K562 (cell line): ENCODE results near the gene GPR176. TPM values are rescaled to one million over a fixed set of nuclear protein-coding genes. Genes with fewer than 3 reads are reported as not detected.

ENCODE experiments used
- ESRRB ChIP-seq: fragments of 250-450 bp; sonication (Bioruptor Pico); IDR thresholded peaks from 2 replicates; pipeline ENCODE4 v1.5.0; 2020; ENCODE audit warnings: mild to moderate bottlenecking, moderate library complexity, borderline replicate concordance
- polyA plus RNA-seq, 8 experiments: library from polyadenylated mRNA; depleted of rRNA in 4 of 8; stranded (reverse) in 5 of 8; unstranded in 3 of 8; fragments of >200 nt; fragmentation: Nextera tagmentation in 2 of 8; fragmentation: Illumina TruSeq in 1 of 8; extraction: Ambion mirVana in 2 of 8; extraction: Trizol in 1 of 8; gene quantifications; 2 replicates each; pipeline versions ENCODE4 v1.2.1 to v1.2.3, GENCODE V29; 2011 to 2014; ENCODE audit warnings: inconsistent platforms in 1 of 8, missing spikeins in 1 of 8
- total RNA-seq, 7 experiments: library from RNA; depleted of rRNA in 6 of 7; stranded (reverse); fragments of >200 nt in 6 of 7; fragmentation: Illumina TruSeq in 2 of 7; extraction: Trizol in 2 of 7; gene quantifications; 2 replicates each; pipeline versions ENCODE4 v1.2.1 to v1.2.3, GENCODE V29; 2011 to 2021; ENCODE audit warnings: low replicate concordance in 1 of 7
- TF ChIP-seq, protein P1 (sequence below): IDR thresholded peaks from 2 replicates; pipeline ENCODE4 v1.6.1; 2011; ENCODE audit warnings: borderline replicate concordance, low read depth, mild to moderate bottlenecking, moderate library complexity, low read length; ENCODE audit not compliant: insufficient read depth, poor library complexity, severe bottlenecking
- TF ChIP-seq, protein P2 (sequence below): fragments of 450-650 bp; IDR thresholded peaks from 2 replicates; pipeline ENCODE4 v1.6.1; 2017; ENCODE audit warnings: antibody characterized with exemption, mild to moderate bottlenecking

The GPR176 gene
- total and polyA plus RNA-seq, 9 of the 15 experiments (the other 6 are each of a cell fraction or from before 2014, with no cell fraction given): 0.03 to 1.2 (median 0.76) TPM

DNA sequence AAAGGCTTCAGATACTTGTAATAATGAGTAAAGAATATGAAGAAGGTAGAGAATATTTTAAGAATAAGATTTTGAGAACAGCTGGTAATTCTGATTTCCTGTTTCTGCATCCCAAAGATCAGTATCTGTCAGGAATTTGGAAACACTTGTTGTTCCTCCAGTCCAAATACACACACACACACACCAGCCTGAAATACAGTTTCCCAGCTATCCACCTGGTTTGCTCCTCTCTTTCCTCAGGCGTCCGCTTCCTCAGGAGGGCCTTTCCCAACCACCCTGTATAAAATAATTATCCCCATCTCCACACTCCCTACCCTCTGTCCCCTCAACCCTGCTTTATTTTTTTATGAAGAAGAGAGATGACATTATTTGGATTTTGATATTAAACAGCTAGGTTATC is 135.4 kb downstream of the GPR176 start (continued):
- TF ChIP-seq, protein P1, sequence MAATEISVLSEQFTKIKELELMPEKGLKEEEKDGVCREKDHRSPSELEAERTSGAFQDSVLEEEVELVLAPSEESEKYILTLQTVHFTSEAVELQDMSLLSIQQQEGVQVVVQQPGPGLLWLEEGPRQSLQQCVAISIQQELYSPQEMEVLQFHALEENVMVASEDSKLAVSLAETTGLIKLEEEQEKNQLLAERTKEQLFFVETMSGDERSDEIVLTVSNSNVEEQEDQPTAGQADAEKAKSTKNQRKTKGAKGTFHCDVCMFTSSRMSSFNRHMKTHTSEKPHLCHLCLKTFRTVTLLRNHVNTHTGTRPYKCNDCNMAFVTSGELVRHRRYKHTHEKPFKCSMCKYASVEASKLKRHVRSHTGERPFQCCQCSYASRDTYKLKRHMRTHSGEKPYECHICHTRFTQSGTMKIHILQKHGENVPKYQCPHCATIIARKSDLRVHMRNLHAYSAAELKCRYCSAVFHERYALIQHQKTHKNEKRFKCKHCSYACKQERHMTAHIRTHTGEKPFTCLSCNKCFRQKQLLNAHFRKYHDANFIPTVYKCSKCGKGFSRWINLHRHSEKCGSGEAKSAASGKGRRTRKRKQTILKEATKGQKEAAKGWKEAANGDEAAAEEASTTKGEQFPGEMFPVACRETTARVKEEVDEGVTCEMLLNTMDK: no peak
- TF ChIP-seq, protein P2, sequence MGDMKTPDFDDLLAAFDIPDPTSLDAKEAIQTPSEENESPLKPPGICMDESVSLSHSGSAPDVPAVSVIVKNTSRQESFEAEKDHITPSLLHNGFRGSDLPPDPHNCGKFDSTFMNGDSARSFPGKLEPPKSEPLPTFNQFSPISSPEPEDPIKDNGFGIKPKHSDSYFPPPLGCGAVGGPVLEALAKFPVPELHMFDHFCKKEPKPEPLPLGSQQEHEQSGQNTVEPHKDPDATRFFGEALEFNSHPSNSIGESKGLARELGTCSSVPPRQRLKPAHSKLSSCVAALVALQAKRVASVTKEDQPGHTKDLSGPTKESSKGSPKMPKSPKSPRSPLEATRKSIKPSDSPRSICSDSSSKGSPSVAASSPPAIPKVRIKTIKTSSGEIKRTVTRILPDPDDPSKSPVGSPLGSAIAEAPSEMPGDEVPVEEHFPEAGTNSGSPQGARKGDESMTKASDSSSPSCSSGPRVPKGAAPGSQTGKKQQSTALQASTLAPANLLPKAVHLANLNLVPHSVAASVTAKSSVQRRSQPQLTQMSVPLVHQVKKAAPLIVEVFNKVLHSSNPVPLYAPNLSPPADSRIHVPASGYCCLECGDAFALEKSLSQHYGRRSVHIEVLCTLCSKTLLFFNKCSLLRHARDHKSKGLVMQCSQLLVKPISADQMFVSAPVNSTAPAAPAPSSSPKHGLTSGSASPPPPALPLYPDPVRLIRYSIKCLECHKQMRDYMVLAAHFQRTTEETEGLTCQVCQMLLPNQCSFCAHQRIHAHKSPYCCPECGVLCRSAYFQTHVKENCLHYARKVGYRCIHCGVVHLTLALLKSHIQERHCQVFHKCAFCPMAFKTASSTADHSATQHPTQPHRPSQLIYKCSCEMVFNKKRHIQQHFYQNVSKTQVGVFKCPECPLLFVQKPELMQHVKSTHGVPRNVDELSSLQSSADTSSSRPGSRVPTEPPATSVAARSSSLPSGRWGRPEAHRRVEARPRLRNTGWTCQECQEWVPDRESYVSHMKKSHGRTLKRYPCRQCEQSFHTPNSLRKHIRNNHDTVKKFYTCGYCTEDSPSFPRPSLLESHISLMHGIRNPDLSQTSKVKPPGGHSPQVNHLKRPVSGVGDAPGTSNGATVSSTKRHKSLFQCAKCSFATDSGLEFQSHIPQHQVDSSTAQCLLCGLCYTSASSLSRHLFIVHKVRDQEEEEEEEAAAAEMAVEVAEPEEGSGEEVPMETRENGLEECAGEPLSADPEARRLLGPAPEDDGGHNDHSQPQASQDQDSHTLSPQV: no peak
- no peak for TF ChIP-seq ESRRB (CRISPR knock-in tag)
